ENCODE results near the gene ZBTB7A.

ZBTB7A gene

DNA sequence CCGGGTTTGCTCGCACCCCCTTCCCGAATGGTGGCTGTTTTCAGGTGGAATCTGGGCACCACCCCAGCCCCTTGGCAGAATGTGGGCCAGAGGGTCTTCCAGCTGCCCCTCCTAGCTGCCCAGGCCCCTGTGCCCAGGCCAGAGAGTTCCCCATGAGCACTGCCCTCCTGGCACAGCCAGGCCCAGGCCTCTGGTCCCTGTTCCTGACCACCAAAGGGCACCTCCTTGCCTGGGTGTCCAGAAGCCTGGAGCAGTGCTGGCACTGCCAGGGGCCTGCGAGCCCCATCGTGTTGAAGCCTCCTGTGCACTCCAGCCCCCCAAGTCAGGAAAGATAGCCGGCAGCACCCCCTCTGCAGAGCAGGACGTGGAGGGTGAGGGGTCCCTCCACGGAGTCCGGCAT, 35.7 kb downstream of the ZBTB7A start:
- DNase-seq (ENCODE audit: low read depth in 2 of 2), result no peak
- TF ChIP-seq, protein P1, sequence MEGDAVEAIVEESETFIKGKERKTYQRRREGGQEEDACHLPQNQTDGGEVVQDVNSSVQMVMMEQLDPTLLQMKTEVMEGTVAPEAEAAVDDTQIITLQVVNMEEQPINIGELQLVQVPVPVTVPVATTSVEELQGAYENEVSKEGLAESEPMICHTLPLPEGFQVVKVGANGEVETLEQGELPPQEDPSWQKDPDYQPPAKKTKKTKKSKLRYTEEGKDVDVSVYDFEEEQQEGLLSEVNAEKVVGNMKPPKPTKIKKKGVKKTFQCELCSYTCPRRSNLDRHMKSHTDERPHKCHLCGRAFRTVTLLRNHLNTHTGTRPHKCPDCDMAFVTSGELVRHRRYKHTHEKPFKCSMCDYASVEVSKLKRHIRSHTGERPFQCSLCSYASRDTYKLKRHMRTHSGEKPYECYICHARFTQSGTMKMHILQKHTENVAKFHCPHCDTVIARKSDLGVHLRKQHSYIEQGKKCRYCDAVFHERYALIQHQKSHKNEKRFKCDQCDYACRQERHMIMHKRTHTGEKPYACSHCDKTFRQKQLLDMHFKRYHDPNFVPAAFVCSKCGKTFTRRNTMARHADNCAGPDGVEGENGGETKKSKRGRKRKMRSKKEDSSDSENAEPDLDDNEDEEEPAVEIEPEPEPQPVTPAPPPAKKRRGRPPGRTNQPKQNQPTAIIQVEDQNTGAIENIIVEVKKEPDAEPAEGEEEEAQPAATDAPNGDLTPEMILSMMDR (IDR thresholded peaks at IDR 0.05; ENCODE audit: low read depth, low read length), result no peak
- H3K4me3 ChIP-seq (replicated peaks in 1 of 2; ENCODE audit: low read depth in 2 of 2, low read length in 2 of 2), result no peak overlapping the region

DNA sequence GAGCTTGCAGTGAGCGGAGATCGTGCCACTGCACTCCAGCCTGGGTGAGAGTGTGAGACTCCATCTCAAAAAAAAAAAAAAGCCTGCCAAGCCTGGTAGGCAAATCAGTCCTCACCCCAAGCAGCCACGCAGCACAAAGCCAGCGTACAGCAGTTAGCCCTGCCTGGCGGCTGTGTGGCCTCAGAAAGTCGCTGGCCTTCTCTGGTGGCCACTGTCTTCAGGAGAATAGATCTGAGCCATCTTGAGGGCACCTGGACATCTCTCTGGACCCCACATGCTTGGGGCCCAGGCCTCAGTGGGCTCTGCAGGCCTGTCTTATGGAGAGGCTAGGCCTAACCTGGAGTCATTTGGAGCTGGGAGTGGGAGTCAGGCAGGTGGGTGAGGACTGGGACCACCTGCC, 36.1 kb downstream of the ZBTB7A start:
- TF ChIP-seq, protein P1 (IDR thresholded peaks at IDR 0.05; ENCODE audit: low read depth, low read length), result no peak
- no peak overlapping the region for H3K4me3 ChIP-seq (replicated peaks in 1 of 2; ENCODE audit: low read depth in 2 of 2, low read length in 2 of 2)
- DNase-seq (ENCODE audit: low read depth in 2 of 2), result no peak

DNA sequence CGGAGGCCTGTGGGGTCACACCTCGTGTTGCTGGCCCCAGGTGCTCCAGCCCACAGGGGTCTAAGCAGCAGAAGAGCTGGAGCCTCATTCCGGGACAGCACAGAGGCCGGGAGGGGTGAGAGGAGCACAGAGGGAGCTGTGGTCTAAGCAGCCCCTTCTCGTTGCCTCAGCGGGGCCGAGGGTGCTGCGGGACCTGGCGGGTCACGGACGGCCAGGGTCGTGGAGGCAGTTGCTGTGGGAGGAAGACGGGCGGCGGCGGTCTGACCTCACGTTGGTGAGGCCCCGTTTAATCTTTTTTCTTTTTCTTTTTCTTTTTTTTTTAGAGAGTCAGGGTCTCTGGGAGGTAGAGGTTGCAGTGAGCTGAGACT, 37.5 kb downstream of the ZBTB7A start:
- H3K4me3 ChIP-seq (replicated peaks in 1 of 2; ENCODE audit: low read depth in 2 of 2, low read length in 2 of 2), result no peak overlapping the region
- DNase-seq (ENCODE audit: low read depth in 2 of 2), result no peak
- TF ChIP-seq, protein P1 (IDR thresholded peaks at IDR 0.05; ENCODE audit: low read depth, low read length), result no peak

DNA sequence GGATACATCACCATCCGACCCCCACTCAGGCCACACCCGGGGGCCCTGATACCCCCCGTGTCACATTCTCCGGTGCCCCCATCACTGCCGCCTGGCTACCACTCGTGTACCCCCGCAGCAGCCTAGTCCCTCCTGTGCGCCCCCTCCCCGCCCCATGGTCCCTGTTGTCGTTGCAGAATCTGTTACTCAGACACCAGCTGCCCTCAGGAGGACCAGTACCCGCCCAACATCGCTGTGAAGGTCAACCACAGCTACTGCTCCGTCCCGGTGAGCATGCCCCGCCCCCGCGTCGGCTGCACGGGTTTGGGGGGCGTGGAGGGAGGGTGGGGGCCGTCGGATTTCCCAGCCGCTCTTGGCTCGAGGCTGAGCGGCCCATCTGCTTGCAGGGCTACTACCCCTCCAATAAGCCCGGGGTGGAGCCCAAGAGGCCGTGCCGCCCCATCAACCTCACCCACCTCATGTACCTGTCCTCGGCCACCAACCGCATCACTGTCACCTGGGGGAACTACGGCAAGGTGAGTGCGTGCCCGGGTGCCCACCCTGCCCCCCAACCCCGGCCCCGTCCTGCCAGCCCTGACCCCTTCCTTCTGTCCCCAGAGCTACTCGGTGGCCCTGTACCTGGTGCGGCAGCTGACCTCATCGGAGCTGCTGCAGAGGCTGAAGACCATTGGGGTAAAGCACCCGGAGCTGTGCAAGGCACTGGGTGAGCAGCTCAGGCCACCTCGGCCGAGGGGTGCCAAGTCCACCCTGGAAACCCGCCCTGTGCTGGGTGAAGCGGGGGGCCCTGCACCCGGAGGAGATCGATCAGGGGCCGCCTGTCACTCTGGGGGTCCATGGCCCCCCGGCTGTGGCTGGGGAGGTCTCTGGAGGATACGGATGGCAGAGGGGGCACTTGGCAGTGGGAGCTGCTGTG, 38.1 kb downstream of the ZBTB7A start:
- TF ChIP-seq, protein P1 (IDR thresholded peaks at IDR 0.05; ENCODE audit: low read depth, low read length), result no peak
- no peak overlapping the region for H3K4me3 ChIP-seq (replicated peaks in 1 of 2; ENCODE audit: low read depth in 2 of 2, low read length in 2 of 2)
- DNase-seq (ENCODE audit: low read depth in 2 of 2), result no peak

DNA sequence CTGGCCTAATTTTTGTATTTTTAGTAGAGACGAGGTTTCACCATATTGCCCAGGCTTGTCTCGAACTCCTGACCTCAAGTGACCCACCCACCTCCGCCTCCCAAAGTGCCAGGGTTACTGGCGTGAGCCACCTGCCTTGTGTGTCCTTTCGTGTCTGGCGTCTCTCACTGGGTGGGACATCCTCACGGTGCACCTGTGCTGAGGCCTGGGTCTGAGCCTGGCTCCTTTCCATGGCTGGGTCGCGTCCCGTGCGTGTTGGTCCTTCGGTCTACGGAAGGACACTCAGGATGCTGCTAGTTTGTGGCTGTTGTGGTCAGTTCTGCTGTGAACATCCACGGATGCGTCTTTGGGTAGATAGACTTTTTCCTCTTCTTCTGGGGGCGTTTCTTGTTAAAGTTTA, 39.6 kb downstream of the ZBTB7A start:
- no peak for DNase-seq (ENCODE audit: low read depth in 2 of 2)
- no peak overlapping the region for H3K4me3 ChIP-seq (replicated peaks in 1 of 2; ENCODE audit: low read depth in 2 of 2, low read length in 2 of 2)
- TF ChIP-seq, protein P1 (IDR thresholded peaks at IDR 0.05; ENCODE audit: low read depth, low read length), result no peak

DNA sequence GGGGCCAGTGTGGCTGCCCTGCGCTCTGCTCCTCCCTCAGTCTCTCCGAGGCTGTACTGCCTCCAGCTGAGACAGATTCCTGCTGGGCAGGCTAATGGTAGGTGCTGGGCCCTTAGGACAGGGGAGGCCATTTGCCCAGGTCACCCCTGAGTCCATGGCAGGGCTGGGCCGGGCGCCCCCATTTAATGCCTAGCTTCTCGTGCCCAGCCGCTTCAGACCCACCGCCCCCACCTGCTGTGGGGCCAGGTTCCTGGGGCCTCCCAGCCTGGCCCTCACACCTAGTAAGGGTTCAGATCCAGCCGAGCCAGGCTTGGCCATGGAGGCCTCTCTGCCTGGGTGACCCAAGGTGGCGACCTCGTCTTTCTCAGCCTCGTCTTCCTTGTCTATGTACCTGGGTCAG, 41.4 kb downstream of the ZBTB7A start:
- TF ChIP-seq, protein P1 (IDR thresholded peaks at IDR 0.05; ENCODE audit: low read depth, low read length), result no peak
- DNase-seq (ENCODE audit: low read depth in 2 of 2), result no peak
- H3K4me3 ChIP-seq (replicated peaks in 1 of 2; ENCODE audit: low read depth in 2 of 2, low read length in 2 of 2), result no peak overlapping the region

Measured in cardiac fibroblast (primary cell).